Measurements from ENCODE around the gene PRKAB1.

DNA sequence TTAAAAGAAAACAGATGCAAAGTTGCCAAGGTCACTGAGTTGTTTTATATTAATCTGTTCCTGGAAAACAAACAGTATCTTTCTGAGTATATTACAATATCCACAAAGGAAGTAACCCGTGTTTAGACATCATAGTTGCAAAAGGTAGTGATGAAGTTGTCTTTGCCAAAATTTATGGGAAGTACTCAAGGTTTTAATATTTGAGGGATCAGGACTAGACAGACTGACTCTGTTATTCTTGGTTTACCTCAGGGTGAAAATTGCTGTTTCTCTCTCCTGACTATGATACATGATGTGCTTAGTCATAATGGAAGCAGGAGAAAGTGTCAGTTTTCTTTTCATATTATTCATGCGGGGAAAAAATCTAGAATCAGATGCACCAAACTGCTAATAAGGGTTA is 46.1 kb upstream of the PRKAB1 start:
- no peak for TF ChIP-seq CTCF (IDR thresholded peaks at IDR 0.05)
- TF ChIP-seq POLR2A (IDR thresholded peaks at IDR 0.05), result no peak

Measured in heart left ventricle (tissue), 13 donors.